ENCODE results near the gene SLCO4A1.

- TF ChIP-seq POLR2A (IDR thresholded peaks at IDR 0.05; ENCODE audit: low read depth, low read length) (no peak), MXI1 (IDR thresholded peaks at IDR 0.05; ENCODE audit: borderline replicate concordance, low read depth, low read length) (no peak), CTCF (conservative IDR thresholded peaks at IDR 0.05; ENCODE audit: low read depth, low read length) (no peak), USF2 (IDR thresholded peaks at IDR 0.05; ENCODE audit: low read depth, low read length) (no peak), SMC3 (IDR thresholded peaks at IDR 0.05; ENCODE audit: low read depth, low read length) (no peak), RAD21 (IDR thresholded peaks at IDR 0.05; ENCODE audit: low read length) (no peak), RFX5 (IDR thresholded peaks at IDR 0.05; ENCODE audit: low read depth, low read length) (no peak), BHLHE40 (IDR thresholded peaks at IDR 0.05; ENCODE audit: low read depth, low read length) (no peak), NFE2L2 (IDR thresholded peaks at IDR 0.05; ENCODE audit: low read depth, low read length) (no peak), MAFK (IDR thresholded peaks at IDR 0.05; ENCODE audit: low read depth, low read length) (no peak), FOS (IDR thresholded peaks at IDR 0.05; ENCODE audit: low read depth, low read length) (no peak), RCOR1 (IDR thresholded peaks at IDR 0.05; ENCODE audit: insufficient replicate concordance, low read length) (no peak), CHD1 (IDR thresholded peaks at IDR 0.05; ENCODE audit: low read depth, low read length) (no peak)
Measured at GRCh38 chr20:62710886-62711702, 68.8 kb downstream of the SLCO4A1 start.

Measured in IMR-90 (cell line).